ENCODE results near the gene OR2G6.
"Not testable (repeated sequence)": the region's sequence is repeated elsewhere in the genome, so short reads cannot be mapped to it uniquely, and the experiment has no call there.

GRCh38 chr1:248537449-248537848 is 29.6 kb downstream of the OR2G6 start:
- not testable (repeated sequence) for TF ChIP-seq CTCF, POLR2A, POLR2AphosphoS5, EP300 (IDR thresholded peaks at IDR 0.05)
